ENCODE results near the gene ZGPAT. TPM values are rescaled to one million over a fixed set of nuclear protein-coding genes. Genes with fewer than 3 reads are reported as not detected.
"Not testable (repeated sequence)": the region's sequence is repeated elsewhere in the genome, so short reads cannot be mapped to it uniquely, and the experiment has no call there.

Gene ZGPAT
- polyA plus RNA-seq, 1 donor from 2014 or later, result 60.8 TPM

DNA sequence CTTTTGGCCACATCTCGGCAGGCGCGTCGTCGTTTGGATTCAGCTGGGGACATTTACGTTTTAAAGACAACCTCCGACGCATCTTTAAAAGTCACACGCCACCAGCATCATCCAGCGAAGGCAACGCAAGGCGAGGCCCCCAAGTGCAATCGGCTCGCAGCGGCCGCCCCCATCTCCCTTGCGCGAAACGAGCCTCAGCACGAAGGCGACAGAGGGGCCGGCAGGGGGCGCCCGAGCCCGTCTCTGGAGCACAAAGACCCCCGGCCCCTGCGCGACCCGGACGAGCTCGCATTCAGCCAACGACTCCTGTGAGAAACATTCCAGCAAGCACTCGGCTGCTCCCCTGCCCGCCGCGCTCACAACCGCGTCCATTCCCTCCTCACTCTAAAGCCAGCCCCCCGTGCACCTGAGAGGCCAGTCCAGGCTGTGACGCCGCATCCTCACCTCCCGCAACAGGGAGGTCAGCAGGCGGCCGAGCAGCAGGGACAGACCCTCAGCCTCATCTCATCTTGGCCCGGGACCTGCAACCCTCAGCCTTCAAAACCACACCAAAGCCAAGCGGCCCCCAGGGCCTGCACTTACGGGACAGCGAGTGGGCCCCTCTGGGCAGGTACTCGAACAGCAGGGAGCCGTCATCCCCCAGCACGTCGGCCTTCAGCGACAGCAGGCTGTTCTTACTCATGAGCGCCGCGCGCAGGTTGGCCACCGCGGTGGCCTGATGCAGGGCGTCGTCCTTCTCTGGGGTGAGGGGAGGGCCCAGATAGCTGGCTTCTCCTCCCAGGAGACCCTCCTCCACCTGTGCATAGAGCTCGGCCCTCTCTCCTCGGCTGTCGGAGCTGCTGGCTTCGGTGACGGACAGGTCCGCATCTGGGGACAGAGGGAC, 67.5 kb downstream of the ZGPAT start:
- H3F3A ChIP-seq (ENCODE audit: insufficient read depth, low read length, poor library complexity, severe bottlenecking), result no peaks in the 10 kb centered on the region
- H4K20me1 ChIP-seq (ENCODE audit: insufficient read depth), result no peaks in the 10 kb centered on the region
- H3K27ac ChIP-seq (ENCODE audit: low read length), result peak overlapping the region; percentile 59
- no peaks in the 10 kb centered on the region for H3K27me3 ChIP-seq (ENCODE audit: insufficient read depth, low read depth, low read length)
- TF ChIP-seq RAD21 (conservative IDR thresholded peaks at IDR 0.05) (peak; percentile 82), TAF1 (IDR thresholded peaks at IDR 0.05; ENCODE audit: low read depth) (no peak), EP300 (conservative IDR thresholded peaks at IDR 0.05; ENCODE audit: poor library complexity, severe bottlenecking) (no peak), MXI1 (conservative IDR thresholded peaks at IDR 0.05; ENCODE audit: poor library complexity, severe bottlenecking) (peak; percentile 32), EZH2 (IDR thresholded peaks at IDR 0.05; ENCODE audit: borderline replicate concordance, insufficient read depth, low read length, poor library complexity, severe bottlenecking) (no peak), POLR2AphosphoS5 (IDR thresholded peaks at IDR 0.05) (peak; percentile 31), SMC3 (conservative IDR thresholded peaks at IDR 0.05; ENCODE audit: poor library complexity) (peak; percentile 82)
- TF ChIP-seq, protein P1, sequence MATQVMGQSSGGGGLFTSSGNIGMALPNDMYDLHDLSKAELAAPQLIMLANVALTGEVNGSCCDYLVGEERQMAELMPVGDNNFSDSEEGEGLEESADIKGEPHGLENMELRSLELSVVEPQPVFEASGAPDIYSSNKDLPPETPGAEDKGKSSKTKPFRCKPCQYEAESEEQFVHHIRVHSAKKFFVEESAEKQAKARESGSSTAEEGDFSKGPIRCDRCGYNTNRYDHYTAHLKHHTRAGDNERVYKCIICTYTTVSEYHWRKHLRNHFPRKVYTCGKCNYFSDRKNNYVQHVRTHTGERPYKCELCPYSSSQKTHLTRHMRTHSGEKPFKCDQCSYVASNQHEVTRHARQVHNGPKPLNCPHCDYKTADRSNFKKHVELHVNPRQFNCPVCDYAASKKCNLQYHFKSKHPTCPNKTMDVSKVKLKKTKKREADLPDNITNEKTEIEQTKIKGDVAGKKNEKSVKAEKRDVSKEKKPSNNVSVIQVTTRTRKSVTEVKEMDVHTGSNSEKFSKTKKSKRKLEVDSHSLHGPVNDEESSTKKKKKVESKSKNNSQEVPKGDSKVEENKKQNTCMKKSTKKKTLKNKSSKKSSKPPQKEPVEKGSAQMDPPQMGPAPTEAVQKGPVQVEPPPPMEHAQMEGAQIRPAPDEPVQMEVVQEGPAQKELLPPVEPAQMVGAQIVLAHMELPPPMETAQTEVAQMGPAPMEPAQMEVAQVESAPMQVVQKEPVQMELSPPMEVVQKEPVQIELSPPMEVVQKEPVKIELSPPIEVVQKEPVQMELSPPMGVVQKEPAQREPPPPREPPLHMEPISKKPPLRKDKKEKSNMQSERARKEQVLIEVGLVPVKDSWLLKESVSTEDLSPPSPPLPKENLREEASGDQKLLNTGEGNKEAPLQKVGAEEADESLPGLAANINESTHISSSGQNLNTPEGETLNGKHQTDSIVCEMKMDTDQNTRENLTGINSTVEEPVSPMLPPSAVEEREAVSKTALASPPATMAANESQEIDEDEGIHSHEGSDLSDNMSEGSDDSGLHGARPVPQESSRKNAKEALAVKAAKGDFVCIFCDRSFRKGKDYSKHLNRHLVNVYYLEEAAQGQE (IDR thresholded peaks at IDR 0.05; ENCODE audit: borderline replicate concordance), result no peak
- TF ChIP-seq, protein P2, sequence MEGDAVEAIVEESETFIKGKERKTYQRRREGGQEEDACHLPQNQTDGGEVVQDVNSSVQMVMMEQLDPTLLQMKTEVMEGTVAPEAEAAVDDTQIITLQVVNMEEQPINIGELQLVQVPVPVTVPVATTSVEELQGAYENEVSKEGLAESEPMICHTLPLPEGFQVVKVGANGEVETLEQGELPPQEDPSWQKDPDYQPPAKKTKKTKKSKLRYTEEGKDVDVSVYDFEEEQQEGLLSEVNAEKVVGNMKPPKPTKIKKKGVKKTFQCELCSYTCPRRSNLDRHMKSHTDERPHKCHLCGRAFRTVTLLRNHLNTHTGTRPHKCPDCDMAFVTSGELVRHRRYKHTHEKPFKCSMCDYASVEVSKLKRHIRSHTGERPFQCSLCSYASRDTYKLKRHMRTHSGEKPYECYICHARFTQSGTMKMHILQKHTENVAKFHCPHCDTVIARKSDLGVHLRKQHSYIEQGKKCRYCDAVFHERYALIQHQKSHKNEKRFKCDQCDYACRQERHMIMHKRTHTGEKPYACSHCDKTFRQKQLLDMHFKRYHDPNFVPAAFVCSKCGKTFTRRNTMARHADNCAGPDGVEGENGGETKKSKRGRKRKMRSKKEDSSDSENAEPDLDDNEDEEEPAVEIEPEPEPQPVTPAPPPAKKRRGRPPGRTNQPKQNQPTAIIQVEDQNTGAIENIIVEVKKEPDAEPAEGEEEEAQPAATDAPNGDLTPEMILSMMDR (IDR thresholded peaks at IDR 0.05; ENCODE audit: poor library complexity, severe bottlenecking), result peak; percentile 91
- peak overlapping the region; percentile 57 for H3K4me3 ChIP-seq (ENCODE audit: low read length)
- no peaks in the 10 kb centered on the region for H3K9me2 ChIP-seq (ENCODE audit: insufficient read depth, low read length)
- H3K9ac ChIP-seq (ENCODE audit: low read length), result peak overlapping the region; percentile 63
- no peaks in the 10 kb centered on the region for H3K36me3 ChIP-seq (ENCODE audit: insufficient read depth, low read length)
- H3K4me2 ChIP-seq (ENCODE audit: low read length), result peak overlapping the region; percentile 68
- no peak overlapping the region for H2AFZ ChIP-seq (ENCODE audit: low read depth, low read length)
- H3K79me2 ChIP-seq (replicated peaks; ENCODE audit: insufficient read depth, low read length), result peaks cover 20% of the 10 kb centered on the region
- H3K9me3 ChIP-seq (ENCODE audit: low read length), result no peaks in the 10 kb centered on the region

DNA sequence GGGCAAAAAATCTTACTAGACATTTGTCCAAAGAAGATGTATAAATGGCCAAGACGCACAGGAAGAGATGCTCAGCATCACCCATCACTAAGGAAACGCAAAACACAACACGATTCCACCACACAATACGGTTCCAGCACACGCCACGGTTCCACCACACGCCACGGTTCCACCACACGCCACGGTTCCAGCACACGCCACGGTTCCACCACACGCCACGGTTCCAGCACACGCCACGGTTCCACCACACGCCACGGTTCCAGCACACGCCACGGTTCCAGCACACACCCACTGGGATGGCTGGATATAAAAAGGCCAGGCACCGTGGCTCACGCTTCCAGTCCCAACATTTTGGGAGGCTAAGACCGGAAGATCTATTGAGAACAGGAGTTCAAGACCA, 69.0 kb downstream of the ZGPAT start:
- not testable (repeated sequence) for H3K4me2 ChIP-seq (ENCODE audit: low read length); H3K9me2 ChIP-seq (ENCODE audit: insufficient read depth, low read length); H4K20me1 ChIP-seq (ENCODE audit: insufficient read depth); H3K36me3 ChIP-seq (ENCODE audit: insufficient read depth, low read length); H3K27ac ChIP-seq (ENCODE audit: low read length); H2AFZ ChIP-seq (ENCODE audit: low read depth, low read length); H3K4me3 ChIP-seq (ENCODE audit: low read length); H3F3A ChIP-seq (ENCODE audit: insufficient read depth, low read length, poor library complexity, severe bottlenecking); H3K9ac ChIP-seq (ENCODE audit: low read length); H3K27me3 ChIP-seq (ENCODE audit: insufficient read depth, low read depth, low read length); H3K9me3 ChIP-seq (ENCODE audit: low read length)
- peaks cover 20% of the 10 kb centered on the region for H3K79me2 ChIP-seq (replicated peaks; ENCODE audit: insufficient read depth, low read length)
